Esophagus muscularis mucosa (tissue), 4 donors: ENCODE data around the gene GAS2L2. TPM values are rescaled to one million over a fixed set of nuclear protein-coding genes. Genes with fewer than 3 reads are reported as not detected.

Experiments
- DNase-seq: peaks from one replicate; pipeline ENCODE4 v3.0.0-alpha.2; 2017; ENCODE audit errors: extremely low spot score
- H3K27ac ChIP-seq, 4 donors: fragments of 200-600 bp; sonication (generic); replicated peaks in 1 of 4; 1 replicate in 3 of 4; 2 replicates in 1 of 4; pipeline ENCODE4 v1.5.1; 2016 to 2019; ENCODE audit warnings: mild to moderate bottlenecking in 1 of 4
- H3K27me3 ChIP-seq, 4 donors: fragments of 200-600 bp; sonication (generic); one replicate each; pipeline versions ENCODE4 v1.5.1 to v1.6.0; 2016 to 2019
- H3K36me3 ChIP-seq, 4 donors: fragments of 200-600 bp; sonication (generic); one replicate each; pipeline ENCODE4 v1.5.1; 2016 to 2019
- H3K4me1 ChIP-seq, 4 donors: fragments of 200-600 bp; sonication (generic); one replicate each; pipeline ENCODE4 v1.5.1; 2016 to 2019
- H3K4me3 ChIP-seq, 4 donors: fragments of 200-600 bp; sonication (generic); 1 replicate in 2 of 4; 2 replicates in 2 of 4; pipeline ENCODE4 v1.5.1; 2016 to 2019; ENCODE audit warnings: mild to moderate bottlenecking in 4 of 4, moderate library complexity in 1 of 4
- H3K9me3 ChIP-seq, 4 donors: fragments of 200-600 bp; sonication (generic); 1 replicate in 3 of 4; 2 replicates in 1 of 4; pipeline ENCODE4 v1.5.1; 2016 to 2019
- EP300 ChIP-seq: sonication (generic); formaldehyde crosslinking; IDR thresholded peaks from one replicate; pipeline ENCODE4 v1.6.1; 2017; ENCODE audit warnings: antibody characterized with exemption
- POLR2A ChIP-seq: fragments of 450-650 bp; IDR thresholded peaks from one replicate; pipeline ENCODE4 v1.6.1; 2017; ENCODE audit warnings: antibody characterized with exemption, moderate library complexity, mild to moderate bottlenecking, low read depth
- POLR2AphosphoS5 ChIP-seq, 2 donors: sonication (generic); formaldehyde crosslinking; IDR thresholded peaks; one replicate each; pipeline ENCODE4 v1.6.1; 2017; ENCODE audit warnings: antibody characterized with exemption in 2 of 2
- WGBS: methylation state at CpG from one replicate; pipeline ENCODE4 v1.1.5; 2018; 5-methylcytosine and 5-hydroxymethylcytosine counted together
- intact Hi-C: fragments of 100-400 bp; cut with DNase I; formaldehyde crosslinking; loops from one replicate; pipeline ENCODE4 v1.15.1; 2023
- total RNA-seq, 4 donors: library from RNA; depleted of rRNA; stranded (reverse); fragments of >200 nt; gene quantifications; one replicate each; pipeline versions ENCODE4 v1.1.0 to v1.2.1, GENCODE V29; 2016
- TF ChIP-seq, protein P1 (sequence below), 3 experiments: fragments of 200-600 bp in 2 of 3; fragments of 450-650 bp in 1 of 3; sonication (generic) in 2 of 3; IDR thresholded peaks; one replicate each; pipeline ENCODE4 v1.5.1; 2017 to 2019; ENCODE audit warnings: antibody characterized with exemption in 3 of 3, mild to moderate bottlenecking in 2 of 3, moderate library complexity in 1 of 3

GAS2L2 gene
- total RNA-seq, 4 donors from 2014 or later: 0.42 to 0.80 (median 0.48) TPM

DNA sequence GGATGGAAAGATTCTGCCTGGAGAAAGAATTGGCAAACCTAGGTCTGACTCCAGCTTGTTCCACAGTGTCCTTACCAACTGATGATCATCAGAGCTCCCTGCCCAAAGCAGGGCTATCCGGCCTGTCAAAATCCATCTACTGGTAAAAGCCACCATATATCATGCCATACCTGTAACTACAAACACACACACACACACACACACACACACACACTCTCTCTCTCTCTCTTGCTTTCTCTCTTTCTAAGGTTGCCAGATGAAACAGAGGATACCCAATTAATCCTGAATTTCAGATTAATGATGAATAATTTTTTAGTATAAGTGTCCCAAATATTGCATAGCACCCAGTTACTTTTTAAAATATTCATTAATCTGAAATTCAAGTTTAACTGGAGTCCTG, 43.9 kb upstream of the GAS2L2 start:
- Histone ChIP-seq H3K27ac (no peak overlapping the region), H3K36me3 (no peaks in the 10 kb centered on the region), H3K9me3 (no peaks in the 10 kb centered on the region), H3K27me3 (peaks cover 0 to 3% (median 0%) of the 10 kb centered on the region in 4 donors), H3K4me3 (no peak overlapping the region), H3K4me1 (peaks cover 47 to 93% (median 86%) of the 10 kb centered on the region in 4 donors)
- intact Hi-C loops: no loop called here
- DNase-seq: no peak
- TF ChIP-seq POLR2AphosphoS5 (IDR thresholded peaks at IDR 0.05): no peak
- no peak for TF ChIP-seq EP300
- no peak for TF ChIP-seq POLR2A
- TF ChIP-seq, protein P1, sequence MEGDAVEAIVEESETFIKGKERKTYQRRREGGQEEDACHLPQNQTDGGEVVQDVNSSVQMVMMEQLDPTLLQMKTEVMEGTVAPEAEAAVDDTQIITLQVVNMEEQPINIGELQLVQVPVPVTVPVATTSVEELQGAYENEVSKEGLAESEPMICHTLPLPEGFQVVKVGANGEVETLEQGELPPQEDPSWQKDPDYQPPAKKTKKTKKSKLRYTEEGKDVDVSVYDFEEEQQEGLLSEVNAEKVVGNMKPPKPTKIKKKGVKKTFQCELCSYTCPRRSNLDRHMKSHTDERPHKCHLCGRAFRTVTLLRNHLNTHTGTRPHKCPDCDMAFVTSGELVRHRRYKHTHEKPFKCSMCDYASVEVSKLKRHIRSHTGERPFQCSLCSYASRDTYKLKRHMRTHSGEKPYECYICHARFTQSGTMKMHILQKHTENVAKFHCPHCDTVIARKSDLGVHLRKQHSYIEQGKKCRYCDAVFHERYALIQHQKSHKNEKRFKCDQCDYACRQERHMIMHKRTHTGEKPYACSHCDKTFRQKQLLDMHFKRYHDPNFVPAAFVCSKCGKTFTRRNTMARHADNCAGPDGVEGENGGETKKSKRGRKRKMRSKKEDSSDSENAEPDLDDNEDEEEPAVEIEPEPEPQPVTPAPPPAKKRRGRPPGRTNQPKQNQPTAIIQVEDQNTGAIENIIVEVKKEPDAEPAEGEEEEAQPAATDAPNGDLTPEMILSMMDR (IDR thresholded peaks at IDR 0.05): no peak
- 82% methylated on average over 1 of the region's 1 CpG for WGBS

GRCh38 chr17:35795871-35796265, 42.8 kb upstream of the GAS2L2 start:
- TF ChIP-seq EP300: no peak
- peaks cover 37 to 93% (median 86%) of the 10 kb centered on the region in 4 donors for H3K4me1 ChIP-seq

DNA sequence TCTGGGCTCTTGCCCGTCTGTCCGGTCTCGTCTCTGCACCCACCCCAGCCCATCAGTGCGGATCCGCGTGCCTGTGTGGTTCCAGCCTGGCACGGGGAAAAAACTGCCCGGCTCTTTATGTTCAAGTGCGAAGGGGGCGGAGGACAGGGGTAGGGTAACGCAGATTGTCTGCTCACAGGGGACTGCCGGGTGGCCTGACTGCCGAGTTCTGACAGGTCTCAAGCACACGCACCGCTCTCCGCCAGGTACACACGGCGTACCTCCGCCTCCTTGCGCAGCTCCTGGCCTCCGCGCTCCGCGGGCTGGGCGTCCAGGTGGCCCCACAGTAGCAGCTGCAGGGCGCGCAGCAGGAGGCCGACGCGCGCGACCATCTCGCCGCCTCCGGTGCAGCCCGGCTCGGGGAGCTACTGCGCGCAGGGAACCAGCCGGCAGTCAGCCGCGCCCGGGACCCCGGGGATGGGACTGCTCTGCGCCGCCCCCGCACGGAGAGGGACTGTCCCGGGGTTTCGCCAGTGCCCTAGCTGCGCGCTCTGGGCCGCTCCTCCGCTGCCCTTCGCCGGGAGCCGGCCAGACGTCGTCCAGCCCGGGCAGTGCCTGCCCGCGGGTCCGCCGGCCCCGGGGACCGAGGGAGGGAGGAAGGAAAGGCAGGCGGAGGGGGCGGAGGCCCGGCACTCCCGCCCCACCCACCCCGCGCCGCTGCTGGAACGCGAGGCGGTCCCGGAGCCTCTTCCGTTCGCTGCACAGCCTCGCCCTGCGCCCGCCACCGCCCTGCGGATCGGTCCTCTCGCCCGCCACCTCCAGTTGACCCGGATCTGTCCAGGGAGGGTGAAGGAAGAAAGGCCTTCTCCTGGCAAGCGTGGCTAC, 42.2 kb upstream of the GAS2L2 start, which contains the start of gene MMP28:
MMP28 (minus strand) TSS at position 635 of the 864 bp plus-strand sequence; CDS start at position 371, 264 bp downstream.
- H3K27ac ChIP-seq: peak within 1 kb of the TSS; percentile 80 to 88 (median 84)
- under 1% methylated on average over 36 of the region's 89 CpGs for WGBS
- no peaks in the 10 kb centered on the region for H3K9me3 ChIP-seq
- peaks cover 0 to 3% (median 0%) of the 10 kb centered on the region in 4 donors for H3K27me3 ChIP-seq
- peaks cover 30 to 88% (median 81%) of the 10 kb centered on the region in 4 donors for H3K4me1 ChIP-seq
- H3K36me3 ChIP-seq: no peaks in the 10 kb centered on the region
- DNase-seq: peak; percentile 89
- TF ChIP-seq, protein P1 (IDR thresholded peaks at IDR 0.05): no peak
- TF ChIP-seq POLR2AphosphoS5 (IDR thresholded peaks at IDR 0.05): peak; percentile 65 to 95
- intact Hi-C loops: no loop called here
- H3K4me3 ChIP-seq: peak within 1 kb of the TSS; percentile 71 to 89 (median 80)

More at GRCh38 chr17:35795871-35796265, 42.8 kb upstream of the GAS2L2 start:
- WGBS: 36% methylated on average over 6 of the region's 8 CpGs
- Histone ChIP-seq H3K27me3 (peaks cover 0 to 3% (median 0%) of the 10 kb centered on the region in 4 donors), H3K4me3 (peak overlapping the region; percentile 71 to 89 (median 80)), H3K36me3 (no peaks in the 10 kb centered on the region), H3K9me3 (no peaks in the 10 kb centered on the region), H3K27ac (peak overlapping the region; percentile 80 to 88 (median 84))
- DNase-seq: no peak
- intact Hi-C loops: no loop called here

- Histone ChIP-seq H3K4me1 (peaks cover 25 to 87% (median 84%) of the 10 kb centered on the region in 4 donors), H3K4me3 (peak overlapping the region; percentile 71 to 89 (median 80)), H3K27ac (peak overlapping the region; percentile 80 to 88 (median 84)), H3K27me3 (peaks cover 0 to 3% (median 0%) of the 10 kb centered on the region in 4 donors), H3K9me3 (no peaks in the 10 kb centered on the region), H3K36me3 (no peaks in the 10 kb centered on the region)
- WGBS: 50% methylated on average over 3 of the region's 3 CpGs
- intact Hi-C loops: no loop called here
- TF ChIP-seq, protein P1 (IDR thresholded peaks at IDR 0.05): no peak
- peak in 1 of 2 donors; percentile 26 for TF ChIP-seq POLR2AphosphoS5 (IDR thresholded peaks at IDR 0.05)
- DNase-seq: no peak
These were observed 40.2 kb upstream of the GAS2L2 start for GRCh38 chr17:35793257-35793656.

DNA sequence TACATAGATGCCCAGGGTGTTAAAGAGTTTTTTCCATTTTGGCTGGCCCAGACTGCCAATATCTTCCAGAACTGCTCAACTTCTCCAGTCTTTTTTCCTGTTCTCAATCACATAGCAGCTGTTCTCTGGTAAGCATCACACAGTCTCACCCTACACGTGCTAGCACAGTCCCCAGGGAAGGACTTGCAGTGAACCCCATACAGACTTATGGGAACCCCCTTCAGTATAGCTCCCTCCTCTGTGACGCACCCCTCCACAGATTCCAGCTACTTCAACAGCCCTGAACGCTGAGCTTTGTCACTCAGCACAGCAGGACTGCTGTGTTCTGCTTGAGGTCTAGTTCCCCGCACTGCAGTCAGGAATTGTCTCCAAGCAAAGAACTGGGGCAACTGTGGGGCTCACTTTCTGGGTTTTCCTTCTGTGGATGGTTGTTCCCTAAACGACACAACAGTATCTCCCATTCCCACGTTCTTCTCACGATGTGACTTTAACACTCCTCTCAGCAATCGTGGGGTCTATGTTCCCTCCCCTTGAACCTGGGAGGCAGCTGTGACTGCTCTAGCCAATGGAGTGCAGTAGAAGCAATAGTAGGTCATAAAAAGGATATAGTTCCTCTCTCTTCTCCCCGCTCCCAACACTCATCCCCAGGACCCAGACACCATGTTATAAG, 38.8 kb upstream of the GAS2L2 start:
- no peak overlapping the region for H3K4me3 ChIP-seq
- DNase-seq: no peak
- 72% methylated on average over 9 of the region's 9 CpGs for WGBS
- intact Hi-C loops: no loop called here
- H3K27me3 ChIP-seq: peaks cover 0 to 3% (median 0%) of the 10 kb centered on the region in 4 donors
- H3K36me3 ChIP-seq: no peaks in the 10 kb centered on the region
- TF ChIP-seq EP300 (no peak), POLR2AphosphoS5 (IDR thresholded peaks at IDR 0.05) (no peak), POLR2A (no peak)
- TF ChIP-seq, protein P1 (IDR thresholded peaks at IDR 0.05): no peak
- no peaks in the 10 kb centered on the region for H3K9me3 ChIP-seq
- peak overlapping the region; percentile 29 to 82 (median 38) for H3K27ac ChIP-seq
- peaks cover 28 to 94% (median 89%) of the 10 kb centered on the region in 4 donors for H3K4me1 ChIP-seq
